Body of pancreas (tissue), 4 donors: Measurements from ENCODE around the gene JAG2. TPM values are rescaled to one million over a fixed set of nuclear protein-coding genes. Genes with fewer than 3 reads are reported as not detected.

Source experiments
- ATAC-seq: fragments of 150-250 bp; one replicate; pipeline ENCODE4 v1.9.1; 2016
- DNase-seq, 4 donors: peaks; one replicate each; pipeline ENCODE4 v3.0.0-alpha.2; 2019
- H3K27ac ChIP-seq, 4 donors: fragments of 200-600 bp; sonication (generic); 1 replicate in 3 of 4; 2 replicates in 1 of 4; pipeline versions ENCODE4 v1.5.1 to v1.6.1; 2016 to 2019; ENCODE audit warnings: mild to moderate bottlenecking in 1 of 4, mixed read lengths in 1 of 4, moderate library complexity in 1 of 4
- H3K27me3 ChIP-seq, 2 donors: fragments of 200-600 bp; sonication (generic); one replicate each; pipeline ENCODE4 v1.6.0; 2016; ENCODE audit warnings: mild to moderate bottlenecking in 1 of 2
- H3K36me3 ChIP-seq, 2 donors: fragments of 200-600 bp; sonication (generic); replicated peaks in 1 of 2; 2 replicates each; pipeline ENCODE4 v1.5.1; 2016; ENCODE audit warnings: low read depth in 2 of 2; ENCODE audit not compliant: insufficient read depth in 1 of 2
- H3K4me1 ChIP-seq: fragments of 200-600 bp; sonication (generic); one replicate; pipeline ENCODE4 v1.6.0; 2016
- H3K4me3 ChIP-seq, 2 donors: fragments of 200-600 bp; sonication (generic); 1 replicate in 1 of 2; 2 replicates in 1 of 2; pipeline ENCODE4 v1.5.1; 2016 to 2019
- H3K9me3 ChIP-seq, 3 donors: fragments of 200-600 bp; sonication (generic); 1 replicate in 2 of 3; 2 replicates in 1 of 3; pipeline ENCODE4 v1.5.1; 2016
- CTCF ChIP-seq, 7 experiments: fragments of 450-650 bp in 4 of 7; fragments of 200-600 bp in 3 of 7; sonication (generic) in 3 of 7; IDR thresholded peaks; one replicate each; pipeline ENCODE4 v1.5.1; 2016 to 2019; ENCODE audit warnings: antibody characterized with exemption in 7 of 7
- POLR2A ChIP-seq, 3 donors: fragments of 450-650 bp; IDR thresholded peaks; one replicate each; pipeline ENCODE4 v1.6.1; 2016; ENCODE audit warnings: antibody characterized with exemption in 3 of 3, mild to moderate bottlenecking in 2 of 3
- WGBS, 2 donors: methylation state at CpG; one replicate each; pipeline ENCODE4 v1.1.5; 2017; 5-methylcytosine and 5-hydroxymethylcytosine counted together
- intact Hi-C: fragments of 100-400 bp; cut with DNase I; formaldehyde crosslinking; loops from one replicate; pipeline ENCODE4 v1.15.1; 2023
- total RNA-seq, 2 donors: library from RNA; depleted of rRNA; stranded (reverse); fragments of >200 nt; gene quantifications; one replicate each; pipeline ENCODE4 v1.1.0, GENCODE V29; 2016

The JAG2 gene
- total RNA-seq, 2 donors from 2014 or later, result 13.5 to 36.3 TPM

DNA sequence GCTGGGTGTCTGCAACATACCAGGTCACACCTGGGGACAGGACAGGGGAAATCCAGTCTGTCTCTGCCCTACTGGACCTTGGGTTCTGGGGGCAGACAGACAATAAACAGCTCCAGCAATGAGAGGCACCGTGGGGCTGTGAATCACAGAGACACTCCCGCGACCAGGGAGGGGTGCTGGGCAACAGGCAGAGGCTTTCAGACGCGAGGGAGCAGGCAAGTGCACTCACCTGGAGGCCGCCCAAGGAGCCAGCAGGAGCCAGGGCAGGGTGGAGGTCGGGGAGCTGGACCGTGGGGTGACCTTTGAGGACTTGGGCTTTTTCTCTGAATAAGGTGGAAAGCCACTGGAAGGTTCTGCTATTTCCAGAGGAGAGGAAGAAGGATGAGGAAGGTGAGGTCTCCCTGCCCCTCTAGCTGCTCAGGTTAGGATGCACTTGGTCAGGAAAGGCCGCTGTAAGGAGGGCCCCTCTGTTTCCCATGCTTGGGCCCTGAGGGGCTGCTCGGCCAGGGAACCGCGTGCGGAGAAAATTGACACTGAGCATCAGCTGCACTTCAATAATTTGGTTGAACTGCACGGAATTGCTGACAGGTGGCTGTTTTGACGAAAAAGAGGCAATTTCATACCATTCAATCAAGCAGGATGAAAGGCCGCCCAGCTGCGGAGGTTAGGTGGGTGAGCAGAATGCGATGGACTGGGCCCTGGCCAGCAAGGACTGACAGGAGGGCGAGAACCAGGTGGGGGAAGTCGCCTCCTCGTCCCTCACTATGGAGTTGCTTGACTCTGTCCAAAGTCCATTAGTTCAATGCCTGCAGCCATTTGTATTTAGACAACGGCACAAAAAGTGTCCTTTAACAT lies 42.2 kb downstream of the JAG2 start:
- TF ChIP-seq POLR2A (IDR thresholded peaks at IDR 0.05), result no peak
- no peak for TF ChIP-seq CTCF (IDR thresholded peaks at IDR 0.05)
- H3K36me3 ChIP-seq, result no peaks in the 10 kb centered on the region
- H3K4me1 ChIP-seq, result no peaks in the 10 kb centered on the region
- no peak overlapping the region for H3K27ac ChIP-seq
- H3K27me3 ChIP-seq, result no peaks in the 10 kb centered on the region
- H3K9me3 ChIP-seq, result peaks cover 0 to 5% (median 0%) of the 10 kb centered on the region in 3 donors
- WGBS, 2 donors, result 49 to 59% methylated on average over 14 to 22 of the region's 22 CpGs
- DNase-seq, result no peak
- ATAC-seq, result no peak
- intact Hi-C loops, result no loop called here
- no peak overlapping the region for H3K4me3 ChIP-seq

DNA sequence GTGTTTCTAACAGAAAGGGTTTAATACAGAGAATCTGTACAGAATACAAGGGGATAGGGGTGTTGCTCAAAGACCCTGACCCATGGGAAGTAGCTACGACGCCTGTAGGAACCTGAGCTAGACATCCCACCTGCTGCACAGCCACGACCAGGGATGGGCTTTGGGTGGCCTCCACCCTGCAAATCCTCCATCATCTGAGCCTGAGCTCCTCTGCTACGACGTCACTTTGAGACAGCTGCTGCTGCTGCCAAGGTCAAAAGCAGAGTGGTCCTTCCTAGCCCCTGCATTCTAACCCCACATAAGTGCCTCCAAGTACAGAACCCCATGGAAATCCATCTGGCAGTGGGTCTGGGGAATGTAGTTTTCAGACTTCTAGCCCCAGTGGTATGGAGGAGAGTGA lies 43.8 kb downstream of the JAG2 start:
- TF ChIP-seq POLR2A (IDR thresholded peaks at IDR 0.05) (no peak), CTCF (IDR thresholded peaks at IDR 0.05) (no peak)
- 40 to 60% methylated on average over 1 to 5 of the region's 5 CpGs for WGBS, 2 donors
- H3K9me3 ChIP-seq, result peaks cover 0 to 5% (median 0%) of the 10 kb centered on the region in 3 donors
- no peak overlapping the region for H3K4me3 ChIP-seq
- peaks cover 1% of the 10 kb centered on the region for H3K4me1 ChIP-seq
- no peaks in the 10 kb centered on the region for H3K36me3 ChIP-seq
- DNase-seq, result no peak
- no peaks in the 10 kb centered on the region for H3K27me3 ChIP-seq
- intact Hi-C loops, result no loop called here
- H3K27ac ChIP-seq, result no peak overlapping the region
- no peak for ATAC-seq

DNA sequence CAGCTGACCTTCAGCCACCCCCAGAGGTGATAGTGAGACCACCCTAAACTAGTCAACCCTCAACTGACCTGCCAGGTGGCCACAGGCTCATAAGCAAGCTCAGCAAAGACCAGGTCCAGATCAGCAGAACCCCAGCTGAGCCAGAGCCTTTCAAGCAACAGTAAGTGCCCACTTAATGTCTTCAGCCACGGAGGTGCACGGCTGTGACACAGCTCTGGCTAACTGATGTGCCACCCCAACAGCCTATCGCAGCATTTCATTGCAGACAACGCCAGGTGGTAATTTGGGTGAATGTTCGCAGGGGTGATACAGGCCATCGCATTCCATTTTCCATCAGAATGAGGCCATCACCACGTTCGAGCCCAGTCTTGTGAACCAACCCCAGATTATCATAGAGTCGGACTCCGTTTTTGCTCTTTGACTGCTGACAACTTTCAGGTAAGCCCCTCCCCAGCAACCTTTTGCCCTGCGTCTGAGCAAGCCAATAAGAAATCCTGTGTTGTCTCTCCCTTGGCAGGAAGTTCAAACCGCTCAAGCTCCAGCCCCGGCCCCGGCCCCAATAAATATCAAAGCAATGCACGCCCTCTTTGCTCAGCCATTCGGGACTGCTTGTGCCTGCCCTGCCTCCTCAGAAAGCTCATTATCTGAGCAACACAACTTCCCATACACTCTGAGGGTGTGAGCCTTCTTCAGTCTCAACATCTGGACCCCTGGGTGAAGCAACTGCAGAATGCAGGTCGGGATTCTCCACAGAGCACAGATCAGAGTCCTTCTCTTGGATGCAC lies 44.4 kb downstream of the JAG2 start:
- DNase-seq (no peak), ATAC-seq (no peak)
- Histone ChIP-seq H3K27ac (no peak overlapping the region), H3K4me1 (peaks cover 8% of the 10 kb centered on the region), H3K36me3 (no peaks in the 10 kb centered on the region), H3K27me3 (no peaks in the 10 kb centered on the region), H3K9me3 (peaks cover 0 to 5% (median 0%) of the 10 kb centered on the region in 3 donors), H3K4me3 (no peak overlapping the region)
- TF ChIP-seq CTCF (IDR thresholded peaks at IDR 0.05), result no peak
- TF ChIP-seq POLR2A (IDR thresholded peaks at IDR 0.05), result no peak
- 63 to 65% methylated on average over 11 to 17 of the region's 17 CpGs for WGBS, 2 donors
- intact Hi-C loops, result no loop called here

- ATAC-seq, result no peak
- DNase-seq, result no peak
- intact Hi-C loops, result no loop called here
- 84 to 89% methylated on average over 5 of the region's 5 CpGs for WGBS, 2 donors
- Histone ChIP-seq H3K4me3 (no peak overlapping the region), H3K27me3 (no peaks in the 10 kb centered on the region), H3K4me1 (peaks cover 10% of the 10 kb centered on the region), H3K36me3 (no peaks in the 10 kb centered on the region), H3K27ac (no peak overlapping the region), H3K9me3 (peaks cover 0 to 5% (median 0%) of the 10 kb centered on the region in 3 donors)
- TF ChIP-seq CTCF (IDR thresholded peaks at IDR 0.05) (no peak), POLR2A (IDR thresholded peaks at IDR 0.05) (no peak)
Measured at GRCh38 chr14:105123064-105123665, 45.4 kb downstream of the JAG2 start.
